Endometrial microvascular endothelial cells (primary cell): ENCODE measurements around the gene IL17RE. TPM values are rescaled to one million over a fixed set of nuclear protein-coding genes. Genes with fewer than 3 reads are reported as not detected.
"Not testable (repeated sequence)": the region's sequence is repeated elsewhere in the genome, so short reads cannot be mapped to it uniquely, and the experiment has no call there.

Experiments
- in situ Hi-C: cut with HindIII; loops from 2 replicates; pipeline ENCODE4 v1.10.0; 2017; ENCODE audit warnings: low sequenced_read_pairs, low pct_unique_long_range_greater_than_20kb; ENCODE audit errors: inconsistent ontology term
- total RNA-seq: library from RNA; depleted of rRNA; stranded (reverse); fragments of >200 nt; gene quantifications from one replicate; pipeline ENCODE4 v1.2.3, GENCODE V29; 2015; ENCODE audit errors: inconsistent ontology term

The IL17RE gene
- 0.28 TPM for total RNA-seq

GRCh38 chr3:9902372-9903237 is at the start of gene IL17RE:
Gene IL17RE, plus strand, starts transcription at chr3:9902848. Its CDS starts 85 bp downstream, at chr3:9902933.
- in situ Hi-C loops: no loop called here

- in situ Hi-C loops: not testable (repeated sequence)
Measured at GRCh38 chr3:9854291-9854940, 48.2 kb upstream of the IL17RE start.

GRCh38 chr3:9855594-9855993 is 47.1 kb upstream of the IL17RE start:
- in situ Hi-C loops: no loop called here

- in situ Hi-C loops: no loop called here
Measured at GRCh38 chr3:9859530-9860025, 43.1 kb upstream of the IL17RE start.

GRCh38 chr3:9861201-9861600 is 41.4 kb upstream of the IL17RE start:
- in situ Hi-C loops: no loop called here

GRCh38 chr3:9861626-9862130 is 41.0 kb upstream of the IL17RE start:
- in situ Hi-C loops: no loop called here

GRCh38 chr3:9862391-9863057 is 40.1 kb upstream of the IL17RE start:
- in situ Hi-C loops: no loop called here

- in situ Hi-C loops: no loop called here
Measured at GRCh38 chr3:9863058-9863772, 39.4 kb upstream of the IL17RE start.

- in situ Hi-C loops: no loop called here
Measured at GRCh38 chr3:9864200-9864927, 38.3 kb upstream of the IL17RE start.

GRCh38 chr3:9865125-9865637 is 37.5 kb upstream of the IL17RE start:
- in situ Hi-C loops: not testable (repeated sequence)

- in situ Hi-C loops: no loop called here
Measured at GRCh38 chr3:9866639-9867038, 36.0 kb upstream of the IL17RE start.

- in situ Hi-C loops: no loop called here
Measured at GRCh38 chr3:9867106-9867505, 35.5 kb upstream of the IL17RE start.

- in situ Hi-C loops: no loop called here
Measured at GRCh38 chr3:9869955-9870354, 32.7 kb upstream of the IL17RE start.

- in situ Hi-C loops: no loop called here
Measured at GRCh38 chr3:9870978-9871377, 31.7 kb upstream of the IL17RE start.

- in situ Hi-C loops: not testable (repeated sequence)
Measured at GRCh38 chr3:9872067-9872466, 30.6 kb upstream of the IL17RE start.

- in situ Hi-C loops: no loop called here
Measured at GRCh38 chr3:9875448-9875847, 27.2 kb upstream of the IL17RE start.

- in situ Hi-C loops: not testable (repeated sequence)
Measured at GRCh38 chr3:9876255-9876654, 26.4 kb upstream of the IL17RE start.

- in situ Hi-C loops: no loop called here
Measured at GRCh38 chr3:9876991-9877390, 25.7 kb upstream of the IL17RE start.
